GM19043 (cell line): ENCODE measurements around the gene CEBPB.
"Not testable (repeated sequence)": the region's sequence is repeated elsewhere in the genome, so short reads cannot be mapped to it uniquely, and the experiment has no call there.

ENCODE experiments used
- ATAC-seq: cut with Tn5 transposase; IDR thresholded peaks from one replicate; pipeline ENCODE4 v1.9.1; 2021; ENCODE audit warnings: low read depth; ENCODE audit not compliant: unreplicated experiment

Gene CEBPB

DNA sequence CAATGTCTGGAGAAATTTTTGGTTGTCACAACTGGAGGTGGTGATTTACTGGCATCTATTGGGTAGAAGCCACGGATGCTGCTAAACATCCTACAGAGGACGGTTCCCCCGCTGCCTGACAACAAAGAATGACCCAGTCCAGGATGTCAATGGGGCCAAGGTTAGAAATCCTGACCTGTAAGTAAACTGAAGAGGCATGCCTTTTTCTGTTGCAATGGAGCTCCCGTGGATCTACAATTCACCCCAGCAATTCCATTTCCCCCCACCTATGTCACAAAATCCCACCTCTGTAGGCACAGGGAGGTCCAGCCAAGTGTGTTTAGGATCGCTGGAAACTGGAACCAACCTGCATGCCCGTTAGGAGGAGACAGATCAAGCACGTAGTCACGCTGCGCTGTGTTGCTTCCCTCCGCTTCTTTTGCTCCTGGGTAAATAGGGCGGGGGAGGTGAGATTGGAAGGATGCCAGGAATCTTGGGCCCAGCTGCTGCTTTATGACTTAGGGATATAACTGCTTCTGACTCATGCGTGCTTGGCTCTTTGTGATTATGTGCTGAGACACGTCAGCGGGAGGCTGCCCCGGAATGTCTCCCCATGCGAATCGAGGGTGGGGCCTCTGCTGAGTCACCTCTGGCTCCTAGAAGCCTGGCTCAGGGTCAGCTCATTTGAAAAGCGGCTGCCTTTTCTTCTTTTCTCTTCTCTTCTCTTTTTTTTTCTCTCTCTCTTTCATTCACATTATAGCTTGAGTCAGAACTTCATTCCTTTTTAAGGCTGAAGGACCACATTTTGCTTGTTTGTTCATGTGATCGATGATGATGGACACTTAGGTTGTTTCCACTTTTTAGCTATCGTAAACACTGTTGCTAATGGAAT, 24.7 kb upstream of the CEBPB start:
- peak; percentile 94 for ATAC-seq

DNA sequence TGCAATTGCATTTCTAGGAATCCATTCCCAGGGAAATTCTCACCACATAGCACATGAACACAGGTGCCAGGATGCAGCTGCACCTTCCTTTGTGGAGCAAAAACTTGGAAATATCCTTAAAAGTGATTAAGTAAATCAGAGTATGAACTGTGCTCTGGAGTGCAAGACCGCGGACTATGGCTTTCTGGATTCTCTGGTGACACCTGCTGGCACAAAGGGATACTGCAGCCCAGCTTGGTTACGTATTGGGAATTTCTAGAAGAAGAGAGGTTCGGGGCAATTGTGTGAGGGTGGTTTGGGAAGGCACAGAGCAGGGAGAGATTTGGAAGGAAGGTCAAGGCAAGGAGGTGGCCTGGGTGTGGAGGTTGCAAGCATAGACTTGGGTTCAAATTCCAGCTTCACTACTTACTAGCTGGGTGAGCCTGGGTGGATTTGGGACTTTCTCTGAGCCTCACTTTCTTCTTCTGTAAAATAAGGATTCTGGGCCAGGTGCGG, 21.3 kb upstream of the CEBPB start:
- no peak for ATAC-seq

DNA sequence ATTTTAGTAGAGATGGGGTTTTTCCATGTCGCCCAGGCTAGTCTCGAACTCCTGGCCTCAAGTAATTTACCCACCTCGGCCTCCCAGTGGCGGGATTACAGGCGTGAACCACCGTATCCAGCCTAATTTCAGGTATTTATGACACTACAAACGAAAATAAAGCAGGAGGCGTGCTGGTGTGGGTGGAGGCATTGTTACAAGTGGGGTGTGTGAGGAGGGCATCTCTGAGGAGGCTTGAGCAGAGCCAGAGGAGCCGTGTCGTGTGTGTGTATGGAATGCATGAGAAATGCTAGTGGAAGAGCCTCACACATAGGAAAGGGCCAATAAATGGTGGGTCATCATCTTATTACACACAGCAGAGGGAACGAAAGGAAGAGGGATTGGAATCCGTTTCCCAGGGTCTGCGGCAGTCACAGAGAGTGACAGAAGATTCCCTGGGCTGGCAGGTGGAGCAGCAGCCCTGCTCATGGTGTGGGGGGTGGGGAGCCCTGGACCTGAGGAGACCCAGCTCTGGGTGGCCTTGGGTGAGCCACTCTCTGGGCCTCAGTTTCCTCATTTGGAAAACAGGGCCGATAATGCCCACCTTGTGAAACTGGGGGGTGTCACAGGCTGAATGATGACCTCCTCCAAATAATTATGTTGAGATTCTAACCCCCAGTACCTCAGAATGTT, 19.9 kb upstream of the CEBPB start:
- no peak for ATAC-seq

DNA sequence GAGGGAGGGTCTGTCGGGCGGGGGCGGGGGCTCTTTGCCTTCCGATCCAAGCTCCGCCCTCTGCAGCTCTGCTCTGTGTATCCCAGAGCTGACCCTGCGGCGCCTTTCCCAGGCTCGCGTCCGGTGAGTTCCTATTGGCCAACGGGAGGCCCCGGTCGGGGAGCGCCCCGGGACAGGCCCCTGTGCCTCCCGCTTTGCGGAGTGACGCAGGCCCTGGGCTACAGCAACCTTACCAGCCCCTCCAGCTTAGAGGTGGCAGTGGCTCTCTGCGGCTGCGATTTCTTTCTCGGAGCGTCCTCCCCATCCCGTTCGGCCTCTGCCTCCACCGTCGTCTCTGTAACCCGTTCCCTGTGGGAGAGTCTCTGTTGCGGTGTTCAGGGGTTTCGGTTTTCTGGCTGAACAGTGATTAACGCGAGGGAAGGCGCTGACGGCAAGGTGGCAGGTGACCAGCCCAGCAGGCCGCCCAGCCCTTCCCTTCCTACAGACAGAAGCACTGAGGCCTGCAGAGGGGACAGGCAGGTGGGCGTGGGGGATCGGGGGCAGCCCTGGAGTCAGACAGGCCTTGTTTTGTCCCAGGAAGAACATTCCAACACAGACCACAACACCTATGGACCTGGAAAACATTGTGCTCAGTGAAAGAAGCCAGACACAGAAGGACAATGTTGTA, 18.1 kb upstream of the CEBPB start:
- no peak for ATAC-seq

DNA sequence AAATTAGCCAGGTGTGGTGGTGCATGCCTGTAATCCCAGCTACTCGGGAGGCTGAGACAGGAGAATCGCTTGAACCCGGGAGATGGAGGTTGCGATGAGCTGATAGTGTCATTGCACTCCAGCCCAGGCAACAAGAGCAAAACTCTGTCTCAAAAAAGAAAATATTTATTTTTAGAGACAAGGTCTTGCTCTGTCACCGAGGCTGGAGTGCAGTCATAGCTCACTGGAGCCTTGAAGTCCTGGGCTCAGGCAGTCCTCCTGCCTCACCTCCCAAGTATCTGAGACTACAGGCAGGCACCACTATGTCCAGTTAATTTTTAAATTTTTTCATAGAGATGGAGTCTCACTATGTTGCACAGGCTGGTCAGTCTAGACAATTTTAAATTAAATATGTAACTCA, 16.2 kb upstream of the CEBPB start:
- no peak for ATAC-seq

DNA sequence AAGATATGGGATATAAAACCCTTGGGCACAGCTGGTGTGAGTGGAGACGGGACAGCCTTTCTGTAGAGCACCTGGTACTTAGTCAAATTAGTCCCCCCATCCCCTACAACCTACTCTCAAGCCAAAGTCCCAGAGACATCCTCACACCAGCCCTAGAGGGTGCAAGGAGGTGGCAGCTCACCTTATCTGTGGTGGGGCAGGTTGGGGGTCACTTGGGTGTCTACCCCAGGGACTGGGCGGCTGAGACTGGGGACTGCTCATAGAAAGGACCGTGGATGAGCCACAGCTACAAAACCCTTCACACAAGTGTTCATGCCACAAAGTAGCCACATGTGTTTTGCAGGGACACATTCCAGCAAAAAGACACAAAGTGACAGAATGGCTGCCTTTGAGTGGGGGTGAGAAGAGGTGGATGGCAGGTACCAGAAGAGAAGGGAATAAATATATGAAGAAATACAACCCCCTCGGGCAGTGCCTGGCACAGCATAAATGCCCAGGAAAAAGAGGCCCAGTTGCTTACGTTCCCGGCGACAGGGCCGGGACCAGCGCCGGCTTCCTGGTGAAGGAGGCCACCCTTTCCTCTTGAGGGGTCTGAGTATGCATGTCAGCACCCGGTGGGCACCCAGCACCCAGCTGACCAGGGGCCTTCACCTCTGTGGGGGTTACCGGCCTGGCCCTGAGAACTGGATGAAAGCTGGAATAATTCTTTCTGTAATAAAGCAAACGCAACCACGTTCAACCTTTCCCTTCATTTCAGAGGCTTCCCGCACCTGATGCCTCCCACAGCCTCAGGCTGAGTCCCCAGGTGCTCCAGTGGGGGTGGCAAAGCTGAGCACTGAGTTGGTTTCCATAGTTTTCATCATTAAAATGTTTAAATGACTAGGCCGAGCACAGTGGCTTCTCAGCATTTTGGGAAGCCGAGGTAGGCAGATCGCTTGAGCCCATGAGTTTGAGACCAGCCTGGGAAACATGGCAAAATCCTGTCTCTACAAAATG, 14.4 kb upstream of the CEBPB start:
- ATAC-seq = no peak

DNA sequence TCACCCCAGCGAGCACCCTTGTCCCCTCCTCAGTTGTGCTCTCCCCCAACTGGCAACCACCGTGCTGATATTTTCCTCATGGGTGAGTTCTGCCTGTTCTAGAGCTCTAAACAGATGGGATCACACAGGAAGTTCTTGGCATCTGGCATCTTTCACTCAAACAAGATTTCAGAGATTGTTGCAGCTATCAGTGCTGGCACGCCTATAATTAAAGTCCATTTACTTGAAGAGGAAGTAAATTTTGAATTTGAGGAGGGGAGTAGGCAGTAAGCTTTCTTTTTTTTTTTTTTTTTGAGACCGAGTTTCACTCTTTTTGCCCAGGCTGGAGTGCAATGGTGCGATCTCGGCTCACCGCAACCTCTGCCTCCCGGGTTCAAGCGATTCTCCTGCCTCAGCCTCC, 12.0 kb upstream of the CEBPB start:
- ATAC-seq = not testable (repeated sequence)

DNA sequence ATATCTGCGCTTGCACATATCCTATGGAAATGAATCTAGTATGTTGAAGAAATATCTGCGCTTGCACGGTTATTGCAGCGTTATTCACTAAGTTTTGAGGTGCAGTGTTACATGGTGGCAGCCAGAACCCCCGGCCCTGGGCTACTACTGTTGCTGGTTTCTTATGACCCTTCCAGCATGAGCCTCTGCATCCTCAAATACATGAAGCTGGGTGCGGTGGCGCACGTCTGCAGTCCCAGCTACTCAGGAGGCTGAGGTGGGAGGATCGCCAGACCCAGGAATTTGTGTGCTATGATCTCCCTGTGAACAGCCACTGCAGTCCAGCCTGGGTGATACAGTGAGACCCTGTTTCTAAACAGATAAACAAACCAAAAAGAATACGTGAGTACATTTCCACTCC, 9.3 kb upstream of the CEBPB start:
- ATAC-seq = no peak

DNA sequence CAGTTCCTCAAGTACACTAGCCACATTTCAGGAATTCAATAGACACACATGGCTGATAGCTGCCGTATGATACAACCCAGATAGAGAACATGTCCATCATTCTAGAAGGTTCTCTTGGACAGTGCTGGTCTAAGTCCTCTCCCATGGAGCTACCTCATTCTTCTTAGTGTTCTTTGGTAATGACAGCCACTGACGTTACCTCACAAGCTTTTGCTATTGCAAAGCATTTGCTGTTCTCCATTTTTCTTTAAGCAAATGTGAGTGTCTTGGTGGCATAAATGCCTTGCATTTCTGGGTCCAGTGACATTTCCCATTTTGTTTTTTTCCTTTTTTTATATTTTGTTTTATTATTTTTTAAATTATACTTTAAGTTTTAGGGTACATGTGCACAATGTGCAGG, 8.3 kb upstream of the CEBPB start:
- no peak for ATAC-seq

DNA sequence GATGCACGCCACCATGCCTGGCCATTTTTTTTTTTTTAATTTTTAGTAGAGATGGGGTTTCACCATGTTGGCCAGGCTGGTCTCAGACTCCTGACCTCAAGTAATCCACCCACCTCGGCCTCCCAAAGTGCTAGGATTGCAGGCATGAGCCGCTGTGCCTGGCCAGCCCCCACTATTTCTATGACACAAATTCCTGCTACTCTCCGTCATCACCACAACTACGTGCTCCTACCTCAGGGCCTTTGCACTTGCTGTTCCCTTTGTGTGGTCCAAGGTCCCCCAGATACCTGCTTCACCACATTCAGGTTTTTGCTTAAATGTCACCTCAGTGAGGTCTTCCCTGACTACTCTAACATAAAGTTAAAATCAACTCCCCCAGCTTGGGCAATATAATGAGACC, 5.2 kb upstream of the CEBPB start:
- ATAC-seq = no peak

DNA sequence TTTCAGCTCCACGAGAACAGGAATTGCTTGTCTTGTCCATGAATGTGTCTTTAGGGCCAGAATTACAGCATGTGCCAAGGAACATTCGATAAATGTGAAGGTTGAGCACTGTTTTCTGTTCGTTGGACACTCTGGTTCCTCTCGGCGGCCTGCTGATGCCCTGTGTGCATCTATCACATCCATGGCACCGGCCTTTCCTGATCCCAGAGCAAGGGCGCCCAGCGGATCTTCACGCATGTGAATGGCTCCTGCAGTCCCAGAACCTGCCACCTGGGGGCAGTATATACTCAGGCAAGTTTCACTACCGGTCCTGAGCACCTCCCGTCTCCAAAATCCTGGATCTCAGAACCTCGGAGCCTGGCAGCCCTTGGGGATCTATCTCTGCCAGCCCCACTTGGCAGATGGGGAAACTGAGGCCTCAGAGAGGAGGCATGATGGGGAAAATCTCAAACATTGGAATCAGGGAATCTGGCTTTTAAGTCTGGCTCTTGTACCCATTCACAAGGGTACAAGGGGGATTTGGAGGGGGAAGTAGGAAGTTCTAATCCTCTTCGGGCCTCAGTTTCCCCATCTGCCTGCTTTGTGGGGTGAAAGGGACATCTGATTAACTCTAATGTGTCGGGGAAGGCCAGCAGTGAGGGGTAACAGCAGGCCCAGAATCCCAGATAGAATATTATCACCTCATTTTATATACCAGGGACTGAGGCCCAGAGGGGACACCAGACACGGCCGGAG, 4.3 kb upstream of the CEBPB start:
- no peak for ATAC-seq

DNA sequence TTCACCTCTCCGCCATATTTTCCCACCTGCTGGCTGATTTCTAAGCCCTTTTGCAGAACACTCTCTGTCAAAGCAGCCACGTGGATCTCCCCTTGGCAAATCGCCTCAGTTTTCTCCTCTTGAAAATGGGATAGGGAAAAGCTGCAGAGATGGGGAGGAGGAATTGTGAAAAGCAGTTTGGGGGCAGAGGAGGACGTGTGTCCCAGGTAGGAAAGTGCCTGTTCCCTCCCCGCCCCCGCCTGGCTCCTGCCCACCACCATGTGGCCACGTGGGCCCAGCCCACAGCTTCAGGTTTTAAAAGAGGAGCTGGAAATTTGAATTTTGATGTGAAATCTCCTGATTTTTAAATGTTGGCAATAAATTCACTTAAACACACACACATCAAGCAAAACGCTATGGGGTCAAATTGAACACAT, 3.6 kb upstream of the CEBPB start:
- ATAC-seq = no peak

DNA sequence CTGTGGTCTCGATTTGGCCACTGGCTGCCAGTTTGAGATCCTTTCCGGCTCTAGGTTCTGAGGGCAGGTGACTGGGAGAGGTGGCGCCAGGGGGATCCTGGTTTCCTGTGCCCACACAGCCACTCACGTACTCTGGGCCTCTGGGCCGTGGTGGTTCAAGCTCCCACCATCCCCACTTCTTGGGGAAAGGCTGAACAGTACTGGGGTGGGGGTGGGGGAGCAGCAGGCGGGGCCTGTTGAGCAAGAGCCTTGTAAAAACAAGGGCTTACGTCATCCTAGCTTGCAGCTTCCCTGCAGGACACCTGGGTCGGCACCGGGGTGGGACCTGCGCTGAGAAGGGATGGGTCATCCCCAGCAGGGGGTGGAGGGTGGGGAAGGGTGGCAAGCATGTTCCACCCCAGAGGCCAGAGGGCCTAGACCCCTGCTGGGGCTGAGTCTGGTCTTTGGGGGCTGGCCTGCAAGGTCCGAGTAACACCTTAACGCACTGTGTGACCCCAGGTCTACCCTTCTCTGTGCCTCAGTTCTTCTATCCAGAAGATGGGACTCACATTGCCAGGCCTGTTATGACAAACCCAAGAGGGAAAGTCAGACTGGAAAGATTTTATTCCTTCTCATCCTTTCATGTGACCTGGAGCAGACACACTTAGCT, 3.1 kb upstream of the CEBPB start:
- ATAC-seq = no peak

DNA sequence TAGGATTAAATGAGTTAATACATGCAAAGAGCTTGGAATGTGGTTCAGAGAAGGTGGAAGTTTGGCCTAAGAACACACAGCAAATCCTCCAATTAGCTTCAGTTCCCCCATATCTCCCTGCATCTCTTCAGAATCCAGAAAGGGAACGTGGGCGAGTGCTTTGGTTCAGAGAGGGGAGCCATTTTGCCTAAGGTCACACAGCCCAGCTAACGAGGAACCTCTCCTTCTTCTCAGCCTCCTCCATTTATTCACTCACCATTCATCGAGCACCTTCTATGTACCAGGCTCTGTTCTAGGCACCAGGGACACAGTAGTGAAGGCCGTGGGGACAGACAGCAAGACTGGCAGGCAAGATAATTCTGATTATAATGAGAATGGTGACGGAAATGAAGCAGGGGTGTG, 2.3 kb upstream of the CEBPB start:
- ATAC-seq = no peak

DNA sequence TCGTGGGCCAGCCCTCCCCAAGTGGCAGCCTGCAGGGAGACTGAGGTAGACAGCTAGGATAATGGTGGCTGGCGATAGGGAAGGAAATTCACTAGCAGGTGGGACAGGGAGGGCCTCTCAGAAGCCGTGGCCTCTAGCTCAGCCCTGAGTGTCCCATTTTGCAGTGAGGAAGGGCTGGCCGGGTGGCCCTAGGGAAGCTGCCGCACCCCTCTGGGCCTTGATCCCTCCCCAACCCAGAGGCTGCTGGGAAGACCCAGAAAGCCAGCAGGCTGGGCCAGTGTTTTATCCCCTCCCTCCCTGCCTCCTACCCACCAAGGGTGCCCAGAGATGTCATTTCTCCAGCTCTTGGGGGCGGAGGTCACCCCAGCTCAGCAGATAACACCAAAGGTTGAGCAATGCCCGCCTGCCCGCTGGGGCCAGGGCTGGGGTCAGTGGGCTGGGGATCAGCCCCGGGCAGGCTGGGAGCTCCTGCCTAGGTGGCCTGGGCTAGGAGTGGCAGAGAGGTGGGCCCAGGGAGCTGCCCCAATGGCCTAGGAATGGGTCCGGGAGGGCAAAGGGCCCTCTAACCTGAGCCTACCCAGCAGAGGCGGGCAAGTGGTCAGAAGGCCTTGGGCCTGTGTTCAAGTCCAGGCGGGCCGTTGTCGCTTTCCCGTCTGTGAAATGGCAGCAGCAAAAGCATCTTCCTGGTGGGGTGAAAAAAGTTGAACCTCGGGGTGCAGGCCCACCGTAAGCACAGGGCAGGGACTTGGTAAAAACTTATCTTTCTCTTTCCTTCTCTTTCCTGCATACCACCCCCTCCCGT, 1.6 kb upstream of the CEBPB start:
- ATAC-seq = no peak

DNA sequence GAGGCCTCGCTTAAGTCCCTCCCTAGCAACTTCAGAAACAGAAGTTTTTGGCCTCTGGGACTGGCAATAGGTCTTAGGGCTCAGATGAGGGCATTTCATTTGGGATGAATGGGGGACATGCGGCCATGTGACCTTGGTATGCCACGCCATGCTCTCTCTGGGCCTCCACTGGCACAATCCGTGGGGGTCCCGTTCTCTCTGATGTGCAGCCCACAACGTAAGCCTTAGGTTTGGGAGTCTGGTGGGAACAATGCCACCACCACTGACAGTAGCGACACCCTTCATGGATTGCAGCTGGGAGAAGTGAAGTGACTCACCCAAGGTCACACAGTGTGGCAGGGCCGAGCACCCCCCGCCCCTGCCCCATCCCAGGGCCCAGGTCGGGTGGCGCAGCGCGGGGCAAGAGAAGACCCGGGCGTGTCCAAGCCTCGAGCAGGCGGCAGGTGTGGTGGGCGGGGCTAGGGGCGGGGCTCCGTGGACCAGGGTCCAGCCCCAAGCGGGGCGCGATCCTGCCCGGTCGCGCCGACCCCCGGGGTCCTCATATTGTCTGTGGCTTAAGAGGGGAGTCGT, 864 bp upstream of the CEBPB start:
- no peak for ATAC-seq

DNA sequence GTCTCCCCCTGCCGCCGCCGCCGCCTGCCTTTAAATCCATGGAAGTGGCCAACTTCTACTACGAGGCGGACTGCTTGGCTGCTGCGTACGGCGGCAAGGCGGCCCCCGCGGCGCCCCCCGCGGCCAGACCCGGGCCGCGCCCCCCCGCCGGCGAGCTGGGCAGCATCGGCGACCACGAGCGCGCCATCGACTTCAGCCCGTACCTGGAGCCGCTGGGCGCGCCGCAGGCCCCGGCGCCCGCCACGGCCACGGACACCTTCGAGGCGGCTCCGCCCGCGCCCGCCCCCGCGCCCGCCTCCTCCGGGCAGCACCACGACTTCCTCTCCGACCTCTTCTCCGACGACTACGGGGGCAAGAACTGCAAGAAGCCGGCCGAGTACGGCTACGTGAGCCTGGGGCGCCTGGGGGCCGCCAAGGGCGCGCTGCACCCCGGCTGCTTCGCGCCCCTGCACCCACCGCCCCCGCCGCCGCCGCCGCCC, 474 bp downstream of the CEBPB start:
- no peak for ATAC-seq
